PFSK-1 (cell line): Measurements from ENCODE around the gene NME7.

Experiments used
- FOXP2 ChIP-seq: optimal IDR thresholded peaks from 2 replicates; pipeline ENCODE3; 2011; ENCODE audit warnings: borderline replicate concordance, control low read depth, inconsistent platforms; ENCODE audit not compliant: insufficient read depth; ENCODE audit errors: extremely low read length, extremely low read depth
- POLR2AphosphoS5 ChIP-seq: IDR thresholded peaks from 2 replicates; pipeline ENCODE4 v1.6.1; 2012; ENCODE audit warnings: low read depth, mild to moderate bottlenecking, control low read depth, low read length, moderate library complexity
- SIN3A ChIP-seq: IDR thresholded peaks from 2 replicates; pipeline ENCODE4 v1.6.1; 2012; ENCODE audit warnings: mild to moderate bottlenecking, low read length, moderate library complexity, borderline replicate concordance; ENCODE audit not compliant: insufficient read depth
- TAF1 ChIP-seq: IDR thresholded peaks from 2 replicates; pipeline ENCODE4 v1.6.1; 2012; ENCODE audit warnings: low read length, control low read depth, borderline replicate concordance; ENCODE audit not compliant: insufficient read depth
- TF ChIP-seq, protein P1 (sequence below), 2 experiments: IDR thresholded peaks; 2 replicates each; pipeline versions ENCODE4 v1.6.1 to v1.8.0; 2011 to 2012; ENCODE audit warnings: low read depth in 2 of 2, low read length in 2 of 2, control low read depth in 1 of 2, inconsistent platforms in 1 of 2, mild to moderate bottlenecking in 1 of 2, moderate library complexity in 1 of 2; ENCODE audit not compliant: insufficient read depth in 1 of 2

The NME7 gene

DNA sequence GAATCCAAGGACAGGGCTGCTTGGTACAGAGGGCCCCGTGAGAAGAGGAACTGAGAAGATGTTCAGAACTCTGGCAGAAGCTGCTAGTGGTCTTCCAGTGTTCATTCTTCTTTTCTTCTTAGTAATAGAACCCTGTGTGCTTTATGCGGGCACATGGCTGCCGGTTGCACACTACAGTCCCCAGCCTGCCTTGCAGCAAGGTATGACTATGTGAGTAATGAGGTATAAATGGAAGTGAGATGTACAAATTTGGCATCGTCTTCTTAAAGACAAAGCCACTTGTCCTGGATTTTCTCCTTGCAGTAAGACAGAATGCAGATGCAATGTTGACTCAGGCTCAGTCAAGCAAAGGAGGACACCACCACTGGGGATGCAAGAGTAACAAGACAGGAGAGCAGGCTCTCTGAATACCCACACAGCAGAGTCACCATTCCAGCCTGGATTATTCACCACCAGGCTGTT, 276.1 kb downstream of the NME7 start:
- TF ChIP-seq, protein P1, sequence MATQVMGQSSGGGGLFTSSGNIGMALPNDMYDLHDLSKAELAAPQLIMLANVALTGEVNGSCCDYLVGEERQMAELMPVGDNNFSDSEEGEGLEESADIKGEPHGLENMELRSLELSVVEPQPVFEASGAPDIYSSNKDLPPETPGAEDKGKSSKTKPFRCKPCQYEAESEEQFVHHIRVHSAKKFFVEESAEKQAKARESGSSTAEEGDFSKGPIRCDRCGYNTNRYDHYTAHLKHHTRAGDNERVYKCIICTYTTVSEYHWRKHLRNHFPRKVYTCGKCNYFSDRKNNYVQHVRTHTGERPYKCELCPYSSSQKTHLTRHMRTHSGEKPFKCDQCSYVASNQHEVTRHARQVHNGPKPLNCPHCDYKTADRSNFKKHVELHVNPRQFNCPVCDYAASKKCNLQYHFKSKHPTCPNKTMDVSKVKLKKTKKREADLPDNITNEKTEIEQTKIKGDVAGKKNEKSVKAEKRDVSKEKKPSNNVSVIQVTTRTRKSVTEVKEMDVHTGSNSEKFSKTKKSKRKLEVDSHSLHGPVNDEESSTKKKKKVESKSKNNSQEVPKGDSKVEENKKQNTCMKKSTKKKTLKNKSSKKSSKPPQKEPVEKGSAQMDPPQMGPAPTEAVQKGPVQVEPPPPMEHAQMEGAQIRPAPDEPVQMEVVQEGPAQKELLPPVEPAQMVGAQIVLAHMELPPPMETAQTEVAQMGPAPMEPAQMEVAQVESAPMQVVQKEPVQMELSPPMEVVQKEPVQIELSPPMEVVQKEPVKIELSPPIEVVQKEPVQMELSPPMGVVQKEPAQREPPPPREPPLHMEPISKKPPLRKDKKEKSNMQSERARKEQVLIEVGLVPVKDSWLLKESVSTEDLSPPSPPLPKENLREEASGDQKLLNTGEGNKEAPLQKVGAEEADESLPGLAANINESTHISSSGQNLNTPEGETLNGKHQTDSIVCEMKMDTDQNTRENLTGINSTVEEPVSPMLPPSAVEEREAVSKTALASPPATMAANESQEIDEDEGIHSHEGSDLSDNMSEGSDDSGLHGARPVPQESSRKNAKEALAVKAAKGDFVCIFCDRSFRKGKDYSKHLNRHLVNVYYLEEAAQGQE (IDR thresholded peaks at IDR 0.05; ENCODE audit: insufficient read depth in 1 of 2, low read depth in 2 of 2, low read length in 2 of 2), result no peak
- TF ChIP-seq POLR2AphosphoS5, result no peak

DNA sequence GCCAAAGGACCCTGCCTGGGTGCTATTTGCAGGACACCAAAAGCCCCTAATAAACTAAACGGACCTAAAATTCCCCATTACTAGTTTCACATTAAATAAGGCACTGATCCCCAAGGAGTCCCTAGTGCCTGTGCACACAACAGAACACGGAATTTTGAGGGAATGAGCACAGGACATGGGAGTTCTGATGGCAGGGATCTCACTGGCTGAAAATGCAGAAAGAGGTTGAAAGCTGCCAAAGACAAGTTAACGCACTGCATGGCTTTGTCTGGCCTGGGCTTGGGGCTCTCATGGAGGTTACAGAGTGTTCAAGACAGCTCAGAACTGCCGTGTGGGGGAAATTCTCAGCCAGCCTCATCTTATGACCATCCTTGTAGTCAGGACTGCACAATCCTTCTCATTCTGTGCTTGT, 276.7 kb downstream of the NME7 start:
- TF ChIP-seq TAF1, result no peak
- no peak for TF ChIP-seq POLR2AphosphoS5
- no peak for TF ChIP-seq FOXP2
- TF ChIP-seq SIN3A, result no peak
- TF ChIP-seq, protein P1 (IDR thresholded peaks at IDR 0.05; ENCODE audit: insufficient read depth in 1 of 2, low read depth in 2 of 2, low read length in 2 of 2), result no peak

DNA sequence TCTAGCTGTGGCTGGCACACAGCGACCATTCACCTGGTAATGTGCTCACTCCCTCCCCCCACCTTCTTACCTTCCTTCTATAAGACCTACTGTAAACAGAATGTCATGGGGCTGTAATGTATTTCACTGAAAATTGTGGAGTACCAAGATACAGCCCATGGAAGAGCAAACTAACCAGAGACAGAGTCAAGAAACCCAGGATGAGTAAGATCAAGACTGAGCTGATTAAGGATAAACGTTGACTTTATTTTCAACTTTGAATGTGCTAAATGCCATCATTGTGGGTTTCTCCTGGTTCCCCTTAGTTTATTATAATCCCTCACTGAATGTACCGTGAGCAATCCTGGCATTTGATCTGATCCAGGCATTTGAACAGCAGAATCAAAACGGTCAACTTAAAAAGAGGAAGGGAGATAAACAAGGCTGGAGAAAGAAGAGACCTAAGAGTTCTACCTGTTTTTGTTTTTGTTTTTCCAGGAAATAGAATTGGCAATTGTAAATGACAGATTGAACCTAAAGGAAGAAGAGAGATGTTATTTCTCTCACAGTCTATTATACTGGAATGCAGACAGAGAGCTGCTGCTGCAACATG, 277.2 kb downstream of the NME7 start:
- TF ChIP-seq POLR2AphosphoS5 (no peak), FOXP2 (no peak), SIN3A (no peak), TAF1 (no peak)
- TF ChIP-seq, protein P1 (IDR thresholded peaks at IDR 0.05; ENCODE audit: insufficient read depth in 1 of 2, low read depth in 2 of 2, low read length in 2 of 2), result no peak

DNA sequence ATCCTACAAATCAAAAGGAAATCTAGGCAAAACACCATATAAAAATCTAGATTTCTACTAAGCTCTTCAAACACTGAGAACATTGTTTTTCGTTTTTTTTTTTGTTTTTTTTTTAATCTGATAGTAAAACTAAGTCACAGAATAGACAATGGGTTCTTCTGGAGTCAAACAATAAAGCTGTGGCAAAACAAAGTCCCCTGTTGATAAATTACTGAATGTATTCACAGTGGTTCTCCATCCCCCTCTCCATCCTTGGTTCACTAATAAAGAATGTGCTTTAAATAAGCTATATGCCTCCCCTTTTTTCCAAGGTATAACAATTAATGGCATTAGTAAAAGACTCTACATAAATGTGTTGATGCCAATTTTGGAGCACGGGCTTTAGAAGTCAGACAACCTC, 277.8 kb downstream of the NME7 start:
- no peak for TF ChIP-seq FOXP2
- no peak for TF ChIP-seq POLR2AphosphoS5
- no peak for TF ChIP-seq TAF1
- TF ChIP-seq SIN3A, result no peak
- TF ChIP-seq, protein P1 (IDR thresholded peaks at IDR 0.05; ENCODE audit: insufficient read depth in 1 of 2, low read depth in 2 of 2, low read length in 2 of 2), result no peak

DNA sequence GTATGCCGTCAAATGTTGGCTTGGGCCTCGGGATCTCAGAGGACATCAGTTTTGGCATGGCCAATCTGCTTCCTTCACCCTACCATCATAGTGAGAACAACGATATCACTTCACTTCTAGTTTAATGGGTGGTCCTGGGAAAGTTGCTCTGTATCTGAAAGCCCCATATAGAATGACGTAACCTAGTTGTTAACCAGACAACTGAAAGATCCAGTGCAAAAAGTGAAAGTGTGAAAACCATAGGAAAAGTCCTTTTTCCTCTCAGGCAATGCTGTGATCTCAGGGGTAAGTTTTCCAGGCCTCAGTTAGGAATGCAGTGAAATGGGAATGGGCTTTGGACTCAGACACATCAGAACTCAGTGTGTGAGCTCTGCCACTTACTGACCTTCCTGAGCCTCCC, 279.7 kb downstream of the NME7 start:
- no peak for TF ChIP-seq FOXP2
- TF ChIP-seq, protein P1 (IDR thresholded peaks at IDR 0.05; ENCODE audit: insufficient read depth in 1 of 2, low read depth in 2 of 2, low read length in 2 of 2), result no peak
- TF ChIP-seq POLR2AphosphoS5, result no peak
- no peak for TF ChIP-seq TAF1
- no peak for TF ChIP-seq SIN3A
